ENCODE data around the gene TYW1.
"Not testable (repeated sequence)": the region's sequence is repeated elsewhere in the genome, so short reads cannot be mapped to it uniquely, and the experiment has no call there.

Gene TYW1

GRCh38 chr7:67192889-67193613 lies 196.4 kb downstream of the TYW1 start:
- not testable (repeated sequence) for H3K4me2 ChIP-seq (ENCODE audit: low read length); H3K79me2 ChIP-seq (ENCODE audit: control insufficient read depth, insufficient read depth, low read length, poor library complexity)

DNA sequence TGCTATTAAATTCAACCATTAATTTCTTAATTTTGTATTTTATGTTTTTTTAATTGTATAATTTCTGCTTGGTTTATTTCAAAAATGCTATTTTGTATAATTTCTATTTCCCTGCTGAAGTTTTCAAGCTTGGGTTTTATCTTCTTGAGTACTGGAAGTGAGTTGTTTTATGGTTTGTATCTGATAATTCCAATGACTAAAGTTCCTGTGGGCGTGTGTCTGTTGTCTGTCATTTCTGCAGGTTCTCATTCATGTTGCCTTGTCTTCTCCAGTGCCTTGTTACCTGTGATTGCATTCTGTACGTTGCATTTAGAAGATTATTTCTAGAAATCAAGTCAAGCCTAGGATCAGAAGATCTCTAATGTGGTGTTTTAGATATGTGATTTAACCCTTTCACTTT lies 199.5 kb downstream of the TYW1 start:
- H2BK120ac ChIP-seq (ENCODE audit: insufficient read depth, low read length, poor library complexity); H4K12ac ChIP-seq (ENCODE audit: low read depth, low read length): not testable (repeated sequence)
- no CpG with 5 or more reads among the region's 2 CpGs for WGBS (ENCODE audit: extremely low coverage, insufficient coverage, insufficient read length)

More at GRCh38 chr7:67192889-67193613, 196.4 kb downstream of the TYW1 start:
- not testable (repeated sequence) for H3K4me1 ChIP-seq (ENCODE audit: control insufficient read depth in 1 of 2, insufficient read depth in 2 of 2, low read length in 2 of 2); H2AK5ac ChIP-seq (ENCODE audit: low read length); H2BK5ac ChIP-seq (ENCODE audit: low read depth, low read length, poor library complexity); H3K9me3 ChIP-seq (ENCODE audit: insufficient read depth, low read depth, low read length); H3K27ac ChIP-seq (ENCODE audit: low read depth, low read length); H3K36me3 ChIP-seq (ENCODE audit: control insufficient read depth in 1 of 2, insufficient read depth in 2 of 2, low read length in 2 of 2); H3K14ac ChIP-seq (ENCODE audit: low read length); H3K27me3 ChIP-seq (ENCODE audit: insufficient read depth, low read length); DNase-seq; H3K23ac ChIP-seq (ENCODE audit: low read length); H3K18ac ChIP-seq (ENCODE audit: low read length); H2BK120ac ChIP-seq (ENCODE audit: insufficient read depth, low read length, poor library complexity); H2BK12ac ChIP-seq (ENCODE audit: low read length); H2AFZ ChIP-seq (ENCODE audit: insufficient read depth, low read length, poor library complexity); H3K79me1 ChIP-seq (ENCODE audit: low read length); H3K9ac ChIP-seq (ENCODE audit: low read length); H3K4me3 ChIP-seq (ENCODE audit: low read depth, low read length); H4K12ac ChIP-seq (ENCODE audit: low read depth, low read length); H4K8ac ChIP-seq (ENCODE audit: low read depth, low read length); H3K4ac ChIP-seq (ENCODE audit: low read depth, low read length); H4K91ac ChIP-seq (ENCODE audit: low read depth, low read length)
- WGBS (ENCODE audit: extremely low coverage, insufficient coverage, insufficient read length): no CpG with 5 or more reads among the region's 11 CpGs

DNA sequence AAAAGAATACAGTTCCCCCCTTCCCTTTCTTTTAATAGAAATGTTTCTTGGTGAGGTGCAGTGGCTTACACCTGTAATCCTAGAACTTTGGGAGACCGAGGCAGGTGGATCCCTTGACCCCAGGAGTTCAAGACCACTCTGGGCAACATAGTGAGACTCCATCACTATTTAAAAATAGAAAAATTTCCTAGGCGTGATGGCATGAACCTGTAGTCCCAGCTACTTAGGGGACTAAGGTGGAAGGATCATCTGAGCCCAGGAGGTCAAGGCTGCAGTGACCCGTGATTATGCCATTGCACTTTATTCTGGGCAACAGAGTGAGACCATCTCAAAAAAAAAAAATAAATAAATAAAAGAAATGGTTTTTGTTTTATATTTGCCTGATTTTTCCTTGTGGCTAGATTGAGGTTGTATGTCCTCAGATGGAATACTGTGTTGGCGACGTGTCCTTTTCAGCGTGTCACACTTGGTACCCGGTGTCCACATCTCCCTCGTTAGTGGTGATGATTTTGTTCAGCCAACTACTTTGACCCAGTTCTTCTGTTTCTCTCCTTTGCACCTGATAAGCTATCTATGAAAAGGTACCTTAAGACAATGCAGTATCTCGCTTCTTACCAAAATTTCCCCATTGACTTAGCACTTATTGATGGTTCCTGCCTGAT lies 202.4 kb downstream of the TYW1 start:
- H3K9me3 ChIP-seq (ENCODE audit: insufficient read depth, low read depth, low read length); H3K9ac ChIP-seq (ENCODE audit: low read length); H4K8ac ChIP-seq (ENCODE audit: low read depth, low read length); H3K27me3 ChIP-seq (ENCODE audit: insufficient read depth, low read length); H3K79me2 ChIP-seq (ENCODE audit: control insufficient read depth, insufficient read depth, low read length, poor library complexity); H4K91ac ChIP-seq (ENCODE audit: low read depth, low read length); H3K27ac ChIP-seq (ENCODE audit: low read depth, low read length); H2AK5ac ChIP-seq (ENCODE audit: low read length); H2BK12ac ChIP-seq (ENCODE audit: low read length); H3K4me2 ChIP-seq (ENCODE audit: low read length); H2AFZ ChIP-seq (ENCODE audit: insufficient read depth, low read length, poor library complexity); H4K12ac ChIP-seq (ENCODE audit: low read depth, low read length); H3K79me1 ChIP-seq (ENCODE audit: low read length); H3K36me3 ChIP-seq (ENCODE audit: control insufficient read depth in 1 of 2, insufficient read depth in 2 of 2, low read length in 2 of 2); DNase-seq; H3K4me1 ChIP-seq (ENCODE audit: control insufficient read depth in 1 of 2, insufficient read depth in 2 of 2, low read length in 2 of 2); H2BK120ac ChIP-seq (ENCODE audit: insufficient read depth, low read length, poor library complexity); H2BK5ac ChIP-seq (ENCODE audit: low read depth, low read length, poor library complexity); H3K4ac ChIP-seq (ENCODE audit: low read depth, low read length); H3K18ac ChIP-seq (ENCODE audit: low read length); H3K4me3 ChIP-seq (ENCODE audit: low read depth, low read length); H3K14ac ChIP-seq (ENCODE audit: low read length); H3K23ac ChIP-seq (ENCODE audit: low read length): not testable (repeated sequence)
- no CpG with 5 or more reads among the region's 9 CpGs for WGBS (ENCODE audit: extremely low coverage, insufficient coverage, insufficient read length)

More for the DNA sequence above, 199.5 kb downstream of the TYW1 start:
- H3K79me1 ChIP-seq (ENCODE audit: low read length); H3K14ac ChIP-seq (ENCODE audit: low read length); H3K4me2 ChIP-seq (ENCODE audit: low read length); H3K4ac ChIP-seq (ENCODE audit: low read depth, low read length); H3K27me3 ChIP-seq (ENCODE audit: insufficient read depth, low read length); H2BK12ac ChIP-seq (ENCODE audit: low read length); H3K18ac ChIP-seq (ENCODE audit: low read length); H3K4me3 ChIP-seq (ENCODE audit: low read depth, low read length); H4K8ac ChIP-seq (ENCODE audit: low read depth, low read length); H3K23ac ChIP-seq (ENCODE audit: low read length); H2AFZ ChIP-seq (ENCODE audit: insufficient read depth, low read length, poor library complexity); H2BK5ac ChIP-seq (ENCODE audit: low read depth, low read length, poor library complexity); H3K4me1 ChIP-seq (ENCODE audit: control insufficient read depth in 1 of 2, insufficient read depth in 2 of 2, low read length in 2 of 2); H3K9me3 ChIP-seq (ENCODE audit: insufficient read depth, low read depth, low read length); H3K79me2 ChIP-seq (ENCODE audit: control insufficient read depth, insufficient read depth, low read length, poor library complexity); H3K9ac ChIP-seq (ENCODE audit: low read length); H4K91ac ChIP-seq (ENCODE audit: low read depth, low read length); H2AK5ac ChIP-seq (ENCODE audit: low read length); H3K27ac ChIP-seq (ENCODE audit: low read depth, low read length); H3K36me3 ChIP-seq (ENCODE audit: control insufficient read depth in 1 of 2, insufficient read depth in 2 of 2, low read length in 2 of 2); DNase-seq: not testable (repeated sequence)

- H2BK120ac ChIP-seq (ENCODE audit: insufficient read depth, low read length, poor library complexity); H3K18ac ChIP-seq (ENCODE audit: low read length); H3K36me3 ChIP-seq (ENCODE audit: control insufficient read depth in 1 of 2, insufficient read depth in 2 of 2, low read length in 2 of 2); H3K14ac ChIP-seq (ENCODE audit: low read length); H3K27me3 ChIP-seq (ENCODE audit: insufficient read depth, low read length); H2AK5ac ChIP-seq (ENCODE audit: low read length); H4K91ac ChIP-seq (ENCODE audit: low read depth, low read length); H3K79me1 ChIP-seq (ENCODE audit: low read length); H4K12ac ChIP-seq (ENCODE audit: low read depth, low read length); H3K4me1 ChIP-seq (ENCODE audit: control insufficient read depth in 1 of 2, insufficient read depth in 2 of 2, low read length in 2 of 2); H3K9me3 ChIP-seq (ENCODE audit: insufficient read depth, low read depth, low read length); H2BK5ac ChIP-seq (ENCODE audit: low read depth, low read length, poor library complexity); H3K79me2 ChIP-seq (ENCODE audit: control insufficient read depth, insufficient read depth, low read length, poor library complexity); H3K9ac ChIP-seq (ENCODE audit: low read length); H4K8ac ChIP-seq (ENCODE audit: low read depth, low read length); H3K4ac ChIP-seq (ENCODE audit: low read depth, low read length); DNase-seq; H2AFZ ChIP-seq (ENCODE audit: insufficient read depth, low read length, poor library complexity); H3K27ac ChIP-seq (ENCODE audit: low read depth, low read length); H3K4me2 ChIP-seq (ENCODE audit: low read length); H2BK12ac ChIP-seq (ENCODE audit: low read length); H3K4me3 ChIP-seq (ENCODE audit: low read depth, low read length); H3K23ac ChIP-seq (ENCODE audit: low read length): not testable (repeated sequence)
- no CpG with 5 or more reads among the region's 2 CpGs for WGBS (ENCODE audit: extremely low coverage, insufficient coverage, insufficient read length)
These were observed 209.1 kb downstream of the TYW1 start for GRCh38 chr7:67205772-67206171.

All from trophoblast cell (in vitro differentiated cells and primary cell).